Measurements from ENCODE around the gene EPHA2. TPM values are rescaled to one million over a fixed set of nuclear protein-coding genes. Genes with fewer than 3 reads are reported as not detected.

The EPHA2 gene
- total RNA-seq, 1 donor from 2014 or later = 28.3 TPM

DNA sequence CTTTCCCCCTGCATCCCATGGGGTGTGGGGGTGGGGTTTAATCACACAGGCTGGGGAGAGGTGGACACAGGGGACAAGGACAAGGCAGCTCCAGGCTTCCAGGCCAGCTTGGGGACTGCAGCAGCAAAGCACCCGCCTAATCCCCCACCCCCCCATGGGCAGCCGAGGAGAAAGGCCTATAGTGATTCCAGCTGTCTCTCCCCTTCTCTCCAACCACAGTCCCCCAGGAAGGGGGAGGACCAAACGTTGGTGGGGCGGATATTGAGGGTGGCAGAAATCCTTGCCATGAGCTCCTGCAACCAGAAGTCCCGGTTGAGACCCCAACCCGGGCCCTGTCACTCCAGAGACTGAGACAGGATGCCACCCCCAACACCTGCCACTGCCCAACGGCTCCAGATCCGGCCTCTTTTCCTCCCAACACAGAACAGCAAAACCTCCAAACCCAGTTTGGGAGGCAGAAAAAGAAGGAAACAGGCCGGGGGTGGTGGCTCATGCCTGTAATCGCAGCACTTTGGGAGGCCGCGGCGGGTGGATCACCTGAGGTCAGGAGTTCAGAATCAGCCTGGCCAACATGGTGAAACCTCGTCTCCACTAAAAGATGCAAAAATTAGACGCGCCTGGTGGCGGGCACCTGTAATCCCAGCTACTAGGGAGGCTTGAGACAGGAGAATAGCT lies 1.7 kb downstream of the EPHA2 start:
- Mint-ChIP-seq H3K4me3 (ENCODE audit: low read depth) (peak overlapping the region; percentile 84), H3K27me3 (peaks cover 16% of the 10 kb centered on the region), H3K9me3 (ENCODE audit: low read depth) (no peaks in the 10 kb centered on the region), H3K27ac (peak overlapping the region; percentile 89), H3K4me1 (ENCODE audit: low read depth) (peaks cover 22% of the 10 kb centered on the region), H3K36me3 (ENCODE audit: insufficient read depth) (peaks cover 4% of the 10 kb centered on the region)
- TF ChIP-seq, protein P1, sequence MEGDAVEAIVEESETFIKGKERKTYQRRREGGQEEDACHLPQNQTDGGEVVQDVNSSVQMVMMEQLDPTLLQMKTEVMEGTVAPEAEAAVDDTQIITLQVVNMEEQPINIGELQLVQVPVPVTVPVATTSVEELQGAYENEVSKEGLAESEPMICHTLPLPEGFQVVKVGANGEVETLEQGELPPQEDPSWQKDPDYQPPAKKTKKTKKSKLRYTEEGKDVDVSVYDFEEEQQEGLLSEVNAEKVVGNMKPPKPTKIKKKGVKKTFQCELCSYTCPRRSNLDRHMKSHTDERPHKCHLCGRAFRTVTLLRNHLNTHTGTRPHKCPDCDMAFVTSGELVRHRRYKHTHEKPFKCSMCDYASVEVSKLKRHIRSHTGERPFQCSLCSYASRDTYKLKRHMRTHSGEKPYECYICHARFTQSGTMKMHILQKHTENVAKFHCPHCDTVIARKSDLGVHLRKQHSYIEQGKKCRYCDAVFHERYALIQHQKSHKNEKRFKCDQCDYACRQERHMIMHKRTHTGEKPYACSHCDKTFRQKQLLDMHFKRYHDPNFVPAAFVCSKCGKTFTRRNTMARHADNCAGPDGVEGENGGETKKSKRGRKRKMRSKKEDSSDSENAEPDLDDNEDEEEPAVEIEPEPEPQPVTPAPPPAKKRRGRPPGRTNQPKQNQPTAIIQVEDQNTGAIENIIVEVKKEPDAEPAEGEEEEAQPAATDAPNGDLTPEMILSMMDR (IDR thresholded peaks at IDR 0.05; ENCODE audit: unreplicated experiment) = no peak
- DNase-seq (ENCODE audit: low spot score, unreplicated experiment) = no peak

DNA sequence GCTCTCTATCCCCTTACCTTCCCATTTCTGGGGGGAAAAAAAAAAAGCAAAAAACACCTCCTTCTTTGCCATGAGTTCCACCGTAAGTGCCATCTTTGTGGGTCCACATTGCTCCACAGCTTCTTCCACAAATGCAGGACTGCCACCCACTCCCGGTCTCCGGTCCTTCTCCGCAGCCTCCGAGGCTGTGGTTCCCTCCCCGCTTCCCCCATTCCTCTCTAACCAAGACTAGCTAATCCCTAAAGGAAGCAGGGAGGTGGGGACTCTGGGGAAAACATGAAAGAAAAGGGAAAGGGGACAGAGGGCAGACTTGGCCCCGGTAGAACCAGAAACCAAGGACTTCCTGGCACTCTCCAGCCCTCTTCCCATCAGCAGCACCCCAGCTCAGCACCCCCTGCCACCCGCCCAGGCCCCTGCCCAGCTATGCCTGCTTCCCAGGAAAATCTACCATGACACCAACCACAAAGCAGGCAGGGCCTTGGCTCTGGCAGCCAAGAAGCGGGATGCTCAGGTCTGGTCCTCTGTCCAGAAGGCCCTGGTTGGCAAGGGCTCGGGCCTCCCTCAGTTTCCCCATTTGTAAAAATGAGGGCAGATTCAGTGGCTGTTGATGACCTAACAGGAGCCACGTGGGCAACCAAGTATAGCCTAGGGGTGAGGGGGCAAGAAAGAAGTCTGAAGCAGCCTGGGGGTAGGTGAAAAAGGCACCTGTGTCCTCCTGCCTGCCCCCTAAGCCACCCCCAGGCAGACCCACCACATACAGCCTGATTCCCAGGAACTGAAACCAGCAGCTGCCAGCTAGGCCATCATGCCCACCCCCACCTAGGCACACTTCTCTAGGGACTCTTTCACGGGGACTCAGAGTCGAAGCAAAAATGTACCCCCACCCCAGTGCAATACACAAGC lies 2.5 kb downstream of the EPHA2 start:
- Mint-ChIP-seq H3K27me3 (peaks cover 14% of the 10 kb centered on the region), H3K9me3 (ENCODE audit: low read depth) (no peaks in the 10 kb centered on the region), H3K27ac (peak overlapping the region; percentile 89), H3K36me3 (ENCODE audit: insufficient read depth) (peaks cover 12% of the 10 kb centered on the region), H3K4me1 (ENCODE audit: low read depth) (peaks cover 22% of the 10 kb centered on the region), H3K4me3 (ENCODE audit: low read depth) (peak overlapping the region; percentile 84)
- TF ChIP-seq, protein P1 (IDR thresholded peaks at IDR 0.05; ENCODE audit: unreplicated experiment) = no peak
- DNase-seq (ENCODE audit: low spot score, unreplicated experiment) = no peak

DNA sequence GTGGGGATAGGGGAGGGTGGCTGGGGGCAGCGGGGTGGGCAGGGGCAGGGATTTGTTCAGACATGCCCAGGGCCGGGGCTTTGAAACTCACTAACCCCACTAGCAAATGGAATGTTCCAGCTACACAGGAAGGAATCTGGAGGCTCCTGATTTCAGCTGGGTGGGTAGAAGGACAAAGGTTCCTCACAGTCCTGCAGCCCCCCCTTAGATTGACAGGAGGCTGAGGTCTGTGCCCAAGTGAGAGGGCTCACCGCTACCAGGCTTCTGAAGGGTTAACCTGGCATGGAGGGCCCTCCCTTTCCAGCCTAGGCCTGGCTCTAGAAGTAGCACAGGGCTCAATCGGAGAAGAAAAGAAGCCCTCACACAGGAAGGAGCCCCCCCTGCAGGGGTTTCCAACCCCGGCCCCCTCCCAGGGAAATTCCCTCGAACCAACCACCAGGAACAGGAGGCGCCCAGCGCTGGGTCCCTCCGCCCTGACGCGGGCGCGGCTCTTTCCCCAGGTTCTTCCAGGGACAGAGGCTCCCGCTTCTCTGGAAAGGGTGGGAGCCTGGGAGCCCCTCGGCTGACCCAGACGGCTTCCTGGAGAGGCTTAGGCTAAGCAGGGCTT lies 3.3 kb downstream of the EPHA2 start:
- H3K4me3 Mint-ChIP-seq (ENCODE audit: low read depth) = peak overlapping the region; percentile 84
- peaks cover 6% of the 10 kb centered on the region for H3K27me3 Mint-ChIP-seq
- no peak for DNase-seq (ENCODE audit: low spot score, unreplicated experiment)
- peaks cover 23% of the 10 kb centered on the region for H3K4me1 Mint-ChIP-seq (ENCODE audit: low read depth)
- peaks cover 18% of the 10 kb centered on the region for H3K36me3 Mint-ChIP-seq (ENCODE audit: insufficient read depth)
- TF ChIP-seq, protein P1 (IDR thresholded peaks at IDR 0.05; ENCODE audit: unreplicated experiment) = no peak
- H3K27ac Mint-ChIP-seq = peak overlapping the region; percentile 89
- no peaks in the 10 kb centered on the region for H3K9me3 Mint-ChIP-seq (ENCODE audit: low read depth)

DNA sequence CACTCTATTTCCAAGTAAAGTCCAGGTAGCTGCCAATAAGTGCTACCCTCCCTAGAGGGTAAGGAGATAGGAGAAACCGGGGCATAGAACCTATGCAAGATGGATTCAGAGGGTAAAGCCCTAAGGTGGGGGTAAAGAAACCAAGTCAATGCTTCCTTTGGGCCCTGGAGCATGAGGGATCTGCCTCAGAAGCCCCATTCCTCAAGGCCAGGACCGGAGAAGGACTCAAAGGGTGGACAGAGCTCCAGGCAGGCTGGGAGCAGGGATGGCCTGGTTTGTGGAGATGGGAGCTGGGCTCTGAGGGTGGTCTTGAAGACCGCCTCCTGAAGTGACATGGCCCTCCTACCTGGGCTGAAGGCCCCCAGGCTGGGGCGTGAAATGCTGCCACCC lies 3.9 kb downstream of the EPHA2 start:
- Mint-ChIP-seq H3K36me3 (ENCODE audit: insufficient read depth) (peaks cover 22% of the 10 kb centered on the region), H3K4me3 (ENCODE audit: low read depth) (peak overlapping the region; percentile 14), H3K4me1 (ENCODE audit: low read depth) (peaks cover 29% of the 10 kb centered on the region), H3K9me3 (ENCODE audit: low read depth) (no peaks in the 10 kb centered on the region), H3K27ac (peak overlapping the region; percentile 69), H3K27me3 (peaks cover 1% of the 10 kb centered on the region)
- TF ChIP-seq, protein P1 (IDR thresholded peaks at IDR 0.05; ENCODE audit: unreplicated experiment) = no peak
- no peak for DNase-seq (ENCODE audit: low spot score, unreplicated experiment)

Data from progenitor cell of endocrine pancreas (in vitro differentiated cells).